ENCODE measurements around the gene STKLD1. TPM values are rescaled to one million over a fixed set of nuclear protein-coding genes. Genes with fewer than 3 reads are reported as not detected.

The STKLD1 gene
- total RNA-seq, 1 donor from 2014 or later = 1.2 TPM

DNA sequence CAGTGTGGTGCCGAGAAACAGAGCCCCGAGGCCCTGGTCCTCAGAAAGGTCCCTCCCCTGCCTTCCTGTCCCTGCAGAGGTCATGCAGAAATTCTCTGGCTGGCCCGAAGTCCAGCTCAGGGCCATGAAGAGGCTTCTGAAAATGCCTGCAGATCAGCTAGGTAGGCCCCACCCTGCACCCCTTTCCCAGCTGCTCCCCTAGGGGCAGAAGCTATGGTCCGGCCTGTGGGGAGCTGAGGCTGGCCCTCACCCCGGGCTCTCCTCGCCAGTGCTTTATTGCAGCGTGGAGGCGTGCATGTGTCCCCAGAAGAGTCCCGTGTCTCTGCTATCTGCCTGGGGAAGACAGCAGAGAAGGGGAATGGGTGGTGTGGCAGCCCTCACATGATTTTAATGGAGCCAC lies 21.7 kb downstream of the STKLD1 start:
- Histone ChIP-seq H3K27ac (no peak overlapping the region), H3K36me3 (no peaks in the 10 kb centered on the region), H3K27me3 (peaks cover 16% of the 10 kb centered on the region), H3K4me1 (no peaks in the 10 kb centered on the region), H3K9me3 (no peaks in the 10 kb centered on the region), H3K4me3 (no peak overlapping the region)
- intact Hi-C loops (cut with DNase I) = no loop called here
- TF ChIP-seq, protein P1, sequence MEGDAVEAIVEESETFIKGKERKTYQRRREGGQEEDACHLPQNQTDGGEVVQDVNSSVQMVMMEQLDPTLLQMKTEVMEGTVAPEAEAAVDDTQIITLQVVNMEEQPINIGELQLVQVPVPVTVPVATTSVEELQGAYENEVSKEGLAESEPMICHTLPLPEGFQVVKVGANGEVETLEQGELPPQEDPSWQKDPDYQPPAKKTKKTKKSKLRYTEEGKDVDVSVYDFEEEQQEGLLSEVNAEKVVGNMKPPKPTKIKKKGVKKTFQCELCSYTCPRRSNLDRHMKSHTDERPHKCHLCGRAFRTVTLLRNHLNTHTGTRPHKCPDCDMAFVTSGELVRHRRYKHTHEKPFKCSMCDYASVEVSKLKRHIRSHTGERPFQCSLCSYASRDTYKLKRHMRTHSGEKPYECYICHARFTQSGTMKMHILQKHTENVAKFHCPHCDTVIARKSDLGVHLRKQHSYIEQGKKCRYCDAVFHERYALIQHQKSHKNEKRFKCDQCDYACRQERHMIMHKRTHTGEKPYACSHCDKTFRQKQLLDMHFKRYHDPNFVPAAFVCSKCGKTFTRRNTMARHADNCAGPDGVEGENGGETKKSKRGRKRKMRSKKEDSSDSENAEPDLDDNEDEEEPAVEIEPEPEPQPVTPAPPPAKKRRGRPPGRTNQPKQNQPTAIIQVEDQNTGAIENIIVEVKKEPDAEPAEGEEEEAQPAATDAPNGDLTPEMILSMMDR (IDR thresholded peaks at IDR 0.05) = no peak
- ATAC-seq (no peak), DNase-seq (no peak)

DNA sequence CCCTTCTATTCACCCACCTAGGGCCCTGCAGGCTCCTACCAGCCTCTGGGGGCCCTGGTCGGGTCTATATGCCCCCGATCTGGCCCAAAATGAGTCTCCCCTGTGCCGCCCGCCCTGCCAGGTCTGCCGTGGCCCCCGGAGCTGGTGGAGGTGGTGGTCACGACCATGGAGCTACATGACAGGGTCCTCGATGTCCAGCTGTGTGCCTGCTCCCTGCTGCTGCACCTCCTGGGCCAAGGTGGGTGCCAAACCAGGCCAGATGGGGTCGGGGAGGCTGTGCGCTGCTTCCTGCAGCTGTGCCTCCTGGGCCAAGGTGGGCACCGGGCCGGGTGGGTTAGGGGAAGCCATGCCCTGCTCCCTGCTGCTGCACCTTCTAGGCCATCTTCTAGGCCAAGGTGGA lies 24.1 kb downstream of the STKLD1 start:
- Histone ChIP-seq H3K9me3 (no peaks in the 10 kb centered on the region), H3K36me3 (peaks cover 15% of the 10 kb centered on the region), H3K4me3 (no peak overlapping the region), H3K4me1 (no peaks in the 10 kb centered on the region), H3K27ac (no peak overlapping the region), H3K27me3 (peaks cover 4% of the 10 kb centered on the region)
- intact Hi-C loops (cut with DNase I) = no loop called here
- TF ChIP-seq, protein P1 (IDR thresholded peaks at IDR 0.05) = no peak
- ATAC-seq (no peak), DNase-seq (no peak)

DNA sequence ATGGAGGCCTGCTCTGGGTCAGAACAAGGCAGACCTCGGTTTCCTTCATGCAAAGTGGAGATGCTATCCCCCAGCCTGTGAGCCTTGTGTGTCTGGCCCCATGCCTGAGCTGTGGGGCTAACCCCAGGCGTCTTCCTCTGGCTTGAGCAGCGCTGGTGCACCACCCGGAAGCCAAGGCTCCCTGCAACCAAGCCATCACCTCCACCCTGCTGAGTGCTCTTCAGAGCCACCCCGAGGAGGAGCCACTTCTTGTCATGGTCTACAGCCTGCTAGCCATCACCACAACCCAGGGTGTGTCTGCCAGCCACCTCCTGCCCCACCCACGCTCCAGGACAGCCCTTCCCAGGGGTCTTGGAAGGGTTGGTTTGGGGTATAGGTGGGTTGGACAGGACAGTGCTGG lies 25.4 kb downstream of the STKLD1 start:
- TF ChIP-seq, protein P1 (IDR thresholded peaks at IDR 0.05) = no peak
- intact Hi-C loops (cut with DNase I) = no loop called here
- Histone ChIP-seq H3K27ac (no peak overlapping the region), H3K9me3 (no peaks in the 10 kb centered on the region), H3K27me3 (no peaks in the 10 kb centered on the region), H3K4me3 (no peak overlapping the region), H3K4me1 (no peaks in the 10 kb centered on the region), H3K36me3 (peaks cover 23% of the 10 kb centered on the region)
- no peak for DNase-seq
- ATAC-seq = no peak

DNA sequence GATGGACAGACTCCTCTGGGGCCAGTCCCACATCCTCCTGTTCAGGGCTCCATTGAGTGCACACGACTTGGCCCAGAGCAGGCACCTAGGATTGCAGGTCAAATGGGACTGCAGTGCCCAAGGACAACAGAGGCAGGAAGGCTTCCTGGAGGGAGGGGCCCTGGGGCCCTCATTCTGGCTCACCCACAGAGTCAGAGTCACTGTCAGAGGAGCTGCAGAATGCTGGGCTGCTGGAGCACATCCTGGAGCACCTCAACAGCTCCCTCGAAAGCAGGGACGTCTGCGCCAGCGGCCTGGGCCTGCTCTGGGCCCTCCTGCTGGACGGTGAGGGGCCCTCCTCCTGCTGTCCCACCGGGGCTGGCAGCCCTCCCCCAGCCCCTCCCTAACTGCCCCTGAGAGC lies 26.5 kb downstream of the STKLD1 start:
- TF ChIP-seq, protein P1 (IDR thresholded peaks at IDR 0.05) = no peak
- DNase-seq (no peak), ATAC-seq (no peak)
- H3K36me3 ChIP-seq = peaks cover 34% of the 10 kb centered on the region
- H3K4me3 ChIP-seq = no peak overlapping the region
- no peak overlapping the region for H3K27ac ChIP-seq
- intact Hi-C loops (cut with DNase I) = no loop called here
- H3K27me3 ChIP-seq = no peaks in the 10 kb centered on the region
- no peaks in the 10 kb centered on the region for H3K9me3 ChIP-seq
- no peaks in the 10 kb centered on the region for H3K4me1 ChIP-seq

DNA sequence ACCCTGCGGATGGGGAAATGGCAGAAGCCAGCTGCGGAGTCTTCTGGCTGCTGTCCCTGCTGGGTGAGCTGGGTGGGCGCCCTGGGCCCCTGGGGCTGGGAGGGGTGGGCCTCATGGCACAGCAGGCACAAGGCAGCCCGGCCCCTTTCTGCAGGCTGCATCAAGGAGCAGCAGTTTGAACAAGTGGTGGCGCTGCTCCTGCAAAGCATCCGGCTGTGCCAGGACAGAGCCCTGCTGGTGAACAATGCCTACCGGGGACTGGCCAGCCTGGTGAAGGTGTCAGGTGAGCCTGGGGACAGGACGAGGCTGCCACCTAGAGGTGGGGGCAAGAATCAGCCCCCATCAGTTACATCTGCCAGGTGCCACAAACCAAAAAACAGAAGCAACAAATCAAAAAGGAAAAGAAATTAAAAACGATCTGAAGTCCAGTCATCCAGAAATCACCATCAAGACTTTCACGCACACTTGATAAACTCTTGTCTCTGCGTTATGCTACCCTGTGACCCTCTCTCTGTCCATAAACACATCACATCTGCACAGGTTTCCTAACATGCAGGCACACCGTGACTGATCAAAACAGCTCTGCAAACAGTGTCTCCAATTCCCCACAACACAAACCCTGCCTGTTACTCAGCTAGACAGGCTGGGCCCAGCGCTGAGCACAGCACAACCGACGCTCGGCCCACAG lies 27.7 kb downstream of the STKLD1 start:
- peaks cover 43% of the 10 kb centered on the region for H3K36me3 ChIP-seq
- TF ChIP-seq, protein P1 (IDR thresholded peaks at IDR 0.05) = peak; percentile 60
- no peak overlapping the region for H3K27ac ChIP-seq
- intact Hi-C loops (cut with DNase I) = no loop called here
- ATAC-seq (peak; percentile 80), DNase-seq (peak; percentile 82)
- no peaks in the 10 kb centered on the region for H3K9me3 ChIP-seq
- H3K4me1 ChIP-seq = no peaks in the 10 kb centered on the region
- H3K27me3 ChIP-seq = no peaks in the 10 kb centered on the region
- H3K4me3 ChIP-seq = no peak overlapping the region

All from upper lobe of right lung (tissue), 1 donor.